ENCODE results near the gene UPK1B. TPM values are rescaled to one million over a fixed set of nuclear protein-coding genes. Genes with fewer than 3 reads are reported as not detected.
"Not testable (repeated sequence)": the region's sequence is repeated elsewhere in the genome, so short reads cannot be mapped to it uniquely, and the experiment has no call there.

The UPK1B gene
- 1 to 10 TPM; 1.1 to 4.3 TPM for total RNA-seq
- long read RNA-seq, partial matches to known transcripts: 0 of 4 reads
- long read RNA-seq, other reads (novel, unspliced or antisense): 0 of 4 reads

DNA sequence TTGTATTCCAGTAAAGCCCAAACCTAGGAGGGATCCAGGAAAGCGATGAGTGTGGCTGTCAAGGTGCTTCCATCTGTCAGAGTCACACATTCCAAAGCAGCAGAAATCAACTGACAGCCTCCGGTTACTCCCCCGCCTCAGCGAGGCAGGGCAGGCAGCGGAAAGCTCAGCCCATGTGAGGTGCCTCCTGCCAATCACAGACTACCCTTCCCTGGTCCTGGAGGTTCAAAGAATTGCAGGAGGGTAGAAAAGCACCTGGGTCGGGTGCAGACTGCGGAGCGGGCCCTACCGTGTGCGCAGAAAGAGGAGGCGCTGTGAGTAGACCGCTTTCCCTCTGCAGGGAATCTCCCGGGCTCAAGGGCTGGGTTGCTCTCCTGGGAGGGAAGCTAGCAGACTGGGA is at the start of gene UPK1B:
TSS of gene UPK1B (plus strand) at position 274 of the 400 bp plus-strand sequence. CDS start 13,144 bp downstream, outside the sequence.
- peak; percentile 67 to 85 for ATAC-seq
- intact Hi-C loops (cut with DNase I): no loop called here

DNA sequence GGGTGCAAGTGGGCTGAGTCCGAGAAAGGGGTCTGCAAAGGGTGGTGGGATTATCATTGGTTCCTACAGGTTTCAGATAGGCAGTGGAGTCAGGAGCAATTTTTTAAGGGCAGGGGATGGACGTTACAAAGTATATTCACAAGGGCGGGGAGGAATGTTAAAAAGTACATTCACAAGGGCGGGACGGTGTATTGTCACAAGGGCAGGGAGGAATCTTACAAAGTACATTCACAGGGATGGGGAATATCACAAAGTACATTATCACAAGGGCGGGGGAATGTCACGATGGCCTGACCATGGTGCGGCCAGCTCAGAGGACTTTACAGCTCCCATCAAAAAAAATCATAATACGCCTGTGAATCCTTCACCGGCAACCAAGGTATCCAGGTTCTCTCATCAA is 48.1 kb upstream of the UPK1B start:
- ATAC-seq (no peak), DNase-seq (no peak)
- intact Hi-C loops (cut with DNase I): no loop called here

More for the DNA sequence above, at the start of gene UPK1B:
- peak; percentile 27 for DNase-seq

DNA sequence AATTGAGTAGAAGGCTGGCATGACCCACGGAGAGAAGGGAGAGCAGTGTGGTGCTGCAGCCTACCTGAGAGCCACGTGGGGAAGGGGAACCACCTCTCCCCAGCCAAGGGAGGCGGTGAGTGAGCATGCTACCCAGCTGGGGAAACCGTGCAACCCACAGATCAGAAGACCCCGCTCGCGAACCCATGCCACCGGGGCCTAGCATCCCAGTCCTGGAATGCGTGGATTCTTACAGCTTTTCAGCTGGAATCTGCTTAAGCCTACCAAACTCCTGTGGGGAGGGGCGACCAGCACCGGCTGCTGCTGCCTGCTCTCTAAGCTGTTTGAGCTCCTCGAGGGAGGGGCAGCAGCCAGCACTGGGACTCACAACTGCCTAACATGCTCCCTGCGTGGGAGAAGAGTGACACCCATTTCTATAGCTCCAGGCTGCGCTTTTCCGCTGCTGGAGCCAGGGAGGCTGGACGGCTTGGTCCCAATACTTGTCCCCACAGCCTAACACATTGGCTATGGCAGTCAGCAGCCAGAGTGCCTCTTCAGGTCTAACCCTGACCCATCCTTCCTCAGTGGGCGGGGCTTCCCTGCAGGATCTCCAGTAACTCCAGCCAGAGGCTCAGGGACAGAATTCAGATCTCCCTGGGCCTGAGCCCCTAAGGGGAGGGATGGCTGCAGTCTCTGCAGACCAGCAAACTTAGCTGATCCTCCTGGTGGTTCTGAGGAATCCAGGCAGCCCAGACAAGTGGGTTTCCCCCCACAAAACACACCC is 47.5 kb upstream of the UPK1B start:
- intact Hi-C loops (cut with DNase I): no loop called here
- ATAC-seq: no peak
- no peak for DNase-seq

DNA sequence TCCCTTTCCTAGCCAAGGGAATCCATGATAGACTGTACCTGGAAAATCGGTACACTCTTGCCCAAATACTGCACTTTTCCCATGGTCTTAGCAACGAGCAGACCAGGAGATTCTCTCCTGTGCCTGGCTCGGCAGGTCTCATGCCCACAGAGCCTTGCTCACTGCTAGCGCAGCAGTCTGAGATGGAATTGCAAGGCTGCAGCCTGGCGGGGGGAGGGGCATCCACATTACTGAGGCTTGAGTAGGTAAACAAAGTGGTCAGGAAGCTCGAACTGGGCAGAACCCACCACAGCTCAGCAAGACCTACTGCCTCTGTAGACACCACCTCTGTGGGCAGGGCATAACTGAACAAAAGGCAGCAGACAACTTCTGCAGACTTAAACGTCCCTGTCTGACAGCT is 43.1 kb upstream of the UPK1B start:
- intact Hi-C loops (cut with DNase I); ATAC-seq; DNase-seq: not testable (repeated sequence)

DNA sequence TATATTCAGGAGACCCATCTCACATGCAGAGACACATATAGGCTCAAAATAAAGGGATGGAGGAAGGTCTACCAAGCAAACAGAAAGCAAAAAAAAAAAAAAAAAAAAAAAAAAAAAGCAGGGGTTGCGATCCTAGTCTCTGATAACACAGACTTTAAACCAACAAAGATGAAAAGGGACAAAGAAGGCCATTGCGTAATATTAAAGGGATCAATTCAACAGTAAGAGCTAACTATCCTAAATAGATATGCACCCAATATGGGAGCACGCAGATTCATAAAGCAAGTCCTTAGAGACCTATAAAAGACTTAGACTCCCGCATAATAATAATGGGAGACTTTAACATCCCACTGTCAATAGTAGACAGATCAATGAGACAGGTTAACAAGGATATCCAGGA is 41.1 kb upstream of the UPK1B start:
- DNase-seq; intact Hi-C loops (cut with DNase I); ATAC-seq: not testable (repeated sequence)

DNA sequence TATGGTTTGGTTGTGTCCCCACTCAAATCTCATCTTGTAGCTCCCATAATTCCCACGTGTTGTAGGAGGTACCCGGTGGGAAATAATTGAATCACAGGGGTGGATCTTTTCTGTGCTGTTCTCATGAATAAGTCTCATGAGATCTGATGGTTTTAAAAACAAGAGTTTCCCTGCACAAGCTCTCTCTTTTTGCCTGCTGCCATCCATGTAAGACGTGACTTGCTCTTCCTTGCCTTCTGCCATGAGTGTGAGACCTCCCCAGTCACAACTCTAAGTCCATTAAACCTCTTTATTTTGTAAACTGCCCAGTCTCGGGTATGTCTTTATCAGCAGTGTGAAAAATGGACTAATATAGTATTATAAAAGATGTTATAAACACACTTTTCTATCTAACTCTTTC is 34.0 kb upstream of the UPK1B start:
- ATAC-seq; intact Hi-C loops (cut with DNase I); DNase-seq: not testable (repeated sequence)

DNA sequence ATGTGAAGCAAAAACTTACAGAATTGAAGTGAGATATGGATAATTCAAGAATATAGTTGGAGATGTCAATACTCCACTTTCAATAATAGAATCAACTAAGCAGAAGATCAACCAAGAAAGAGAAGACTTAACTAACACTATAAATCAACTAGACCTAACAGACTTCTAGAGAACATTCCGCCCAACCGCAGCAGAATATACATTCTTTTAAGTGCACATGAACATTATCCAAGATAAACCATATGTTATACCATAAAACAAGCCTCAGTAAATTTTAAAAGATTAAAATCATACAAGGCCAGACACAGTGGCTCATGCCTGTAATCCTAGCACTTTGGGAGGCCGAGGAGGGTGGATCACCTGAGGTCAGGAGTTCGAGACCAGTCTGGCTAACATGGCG is 32.9 kb upstream of the UPK1B start:
- no peak for DNase-seq
- intact Hi-C loops (cut with DNase I): loop anchor here in 1 of 2 donors (10.0 kb wide), 2 partner anchors 64 to 544 kb away; no protein-coding TSS in a partner anchor
- ATAC-seq: no peak

DNA sequence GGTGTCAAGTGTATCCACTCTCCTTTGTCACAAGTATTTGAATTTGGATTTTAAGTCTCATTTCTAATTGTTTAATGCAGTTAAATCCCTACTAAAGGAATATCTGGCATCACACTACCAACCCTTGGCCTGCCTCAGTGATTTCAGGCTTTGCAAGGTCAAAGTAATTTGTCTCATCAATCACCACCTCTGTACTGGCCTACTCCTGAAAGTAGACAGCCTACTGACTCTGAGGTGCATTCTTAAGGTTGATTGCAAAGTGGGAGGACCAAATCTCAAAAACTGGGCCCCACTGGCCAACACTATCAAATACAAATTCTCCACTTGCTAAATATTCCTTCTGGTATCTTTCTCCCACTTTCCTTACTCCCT is 28.3 kb upstream of the UPK1B start:
- no peak for DNase-seq
- ATAC-seq: peak; percentile 41 to 57
- intact Hi-C loops (cut with DNase I): loop anchor here in 1 of 2 donors (10.0 kb wide), 2 partner anchors 60 to 540 kb away; no protein-coding TSS in a partner anchor

DNA sequence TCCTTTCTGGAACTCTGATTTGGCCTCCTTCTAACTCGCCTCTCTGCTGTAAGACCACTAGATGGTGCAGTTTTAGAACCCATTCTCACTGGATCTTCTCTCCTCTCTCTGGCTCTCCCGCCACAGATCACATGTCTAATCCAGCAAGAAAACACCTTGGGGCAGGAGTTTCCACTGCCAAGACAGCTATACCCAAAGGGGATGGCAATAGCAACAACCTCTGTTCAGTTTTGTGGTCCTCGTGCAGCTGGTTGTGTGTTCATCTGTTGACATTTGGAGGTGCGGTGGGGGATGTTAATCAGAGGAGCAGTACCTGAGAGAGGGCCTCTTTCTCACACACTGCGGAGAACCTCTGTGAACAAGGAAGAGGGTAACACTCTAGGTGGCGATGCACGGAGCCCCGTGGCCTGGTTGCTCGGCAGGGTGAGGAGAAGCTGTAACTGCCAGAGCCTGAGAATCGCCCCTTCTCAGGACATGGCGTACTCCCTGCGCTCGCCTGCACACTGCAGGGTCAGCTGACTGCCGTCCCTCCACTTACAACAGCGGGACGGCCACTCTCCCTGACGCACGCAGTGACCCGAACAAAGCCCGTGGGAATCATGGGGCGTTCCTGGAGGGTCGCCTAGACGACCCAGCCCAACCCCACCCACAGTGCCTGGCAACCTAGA is 27.8 kb upstream of the UPK1B start, which contains the start of gene TEX55:
TSS of gene TEX55 (plus strand) at position 666 of the 668 bp plus-strand sequence. CDS start 25 bp downstream, outside the sequence.
- DNase-seq (peak; percentile 49), ATAC-seq (peak; percentile 90 to 92)

DNA sequence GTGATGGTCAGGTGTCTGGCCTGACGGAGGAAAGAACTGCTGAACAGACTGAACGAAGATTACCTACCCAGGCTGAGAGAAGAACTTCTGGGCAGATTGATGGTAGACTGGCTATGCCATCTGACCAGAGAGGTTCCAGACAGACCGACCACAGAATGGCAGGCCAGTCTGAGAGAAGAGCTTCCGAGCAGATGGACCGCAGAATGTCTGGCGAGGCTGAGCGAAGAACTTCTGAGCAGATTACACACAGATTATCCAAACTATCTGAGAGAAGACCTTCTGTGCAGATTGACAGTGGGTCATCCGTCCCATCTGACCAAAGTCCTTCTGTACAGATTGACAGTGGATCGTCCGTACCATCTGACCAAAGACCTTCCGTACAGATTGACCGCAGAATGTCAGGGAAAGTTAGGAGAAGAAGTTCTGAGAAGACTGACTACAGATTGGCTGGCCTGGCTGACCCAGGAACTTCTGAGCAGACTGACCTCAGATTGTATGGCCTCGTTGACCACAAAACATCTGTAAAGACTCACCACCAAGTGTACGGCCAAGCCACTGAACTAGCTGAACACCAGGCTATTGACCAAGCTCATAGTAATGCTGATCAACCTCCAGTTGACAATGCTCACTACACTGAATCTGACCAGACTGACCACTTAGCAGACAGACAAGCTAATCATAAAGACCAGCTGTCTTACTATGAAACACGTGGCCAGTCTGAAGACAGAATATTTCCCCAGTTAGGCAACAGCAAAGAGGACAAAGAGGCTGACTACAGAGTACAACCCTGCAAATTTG is 26.6 kb upstream of the UPK1B start:
- DNase-seq: no peak
- intact Hi-C loops (cut with DNase I): loop anchor here in 1 of 2 donors (10.0 kb wide), 2 partner anchors 58 to 538 kb away; no protein-coding TSS in a partner anchor
- ATAC-seq: no peak

More for the DNA sequence above, 27.8 kb upstream of the UPK1B start, which contains the start of gene TEX55:
- intact Hi-C loops (cut with DNase I): loop anchor here in 1 of 2 donors (10.0 kb wide), 2 partner anchors 59 to 539 kb away; no protein-coding TSS in a partner anchor

DNA sequence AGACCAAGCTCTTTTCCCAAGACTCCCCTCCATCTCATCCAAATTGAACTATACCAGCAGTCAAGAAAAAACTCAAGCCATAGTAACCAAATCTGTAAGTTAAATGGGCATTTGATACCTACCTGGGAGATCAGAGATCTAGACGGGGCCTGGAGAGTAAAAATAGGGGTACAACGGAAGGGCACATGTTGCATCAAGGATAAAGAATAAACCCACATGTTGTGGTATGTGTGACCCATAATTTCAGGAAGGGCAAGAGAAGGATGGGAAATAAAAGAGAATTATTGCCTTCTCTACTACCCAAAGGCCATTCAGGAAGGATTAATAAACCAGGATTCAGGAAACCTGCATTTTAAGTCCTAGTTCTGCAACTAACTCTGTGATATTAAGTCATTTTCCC is 25.9 kb upstream of the UPK1B start:
- ATAC-seq (no peak), DNase-seq (no peak)
- intact Hi-C loops (cut with DNase I): loop anchor here in 1 of 2 donors (10.0 kb wide), 2 partner anchors 57 to 537 kb away; no protein-coding TSS in a partner anchor

DNA sequence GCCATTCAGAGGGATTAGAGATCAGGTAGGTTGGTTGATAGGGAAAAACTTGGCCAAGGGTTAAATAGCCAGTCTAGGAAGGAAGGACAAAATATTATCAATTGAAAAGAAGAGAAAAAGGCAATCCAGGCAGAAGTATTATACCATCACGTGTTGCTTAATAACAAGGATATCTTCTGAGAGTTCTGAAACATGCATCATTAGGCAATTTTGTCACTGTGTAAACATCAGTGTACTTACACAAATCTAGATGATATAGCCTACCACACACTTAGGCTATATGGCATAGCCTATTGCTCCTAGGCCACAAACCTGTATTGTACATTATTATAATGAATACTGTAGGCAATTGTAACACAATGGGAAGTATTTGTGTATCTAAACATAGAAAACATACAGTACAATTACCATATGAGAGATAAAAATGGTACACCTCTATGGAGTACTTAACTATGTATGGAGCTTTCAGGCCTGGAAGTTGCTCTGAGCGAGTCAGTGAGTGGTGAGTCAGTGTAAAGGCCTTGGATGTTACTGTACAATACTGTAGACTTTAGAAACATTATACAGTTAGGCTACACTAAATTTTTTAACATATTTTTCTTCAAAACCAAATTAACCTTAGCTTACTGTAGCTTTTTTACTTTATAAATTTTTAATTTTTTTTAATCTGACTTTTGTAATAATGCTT is 24.8 kb upstream of the UPK1B start:
- ATAC-seq (no peak), DNase-seq (no peak)
- intact Hi-C loops (cut with DNase I): loop anchor here in 1 of 2 donors (10.0 kb wide), 2 partner anchors 56 to 536 kb away; no protein-coding TSS in a partner anchor

DNA sequence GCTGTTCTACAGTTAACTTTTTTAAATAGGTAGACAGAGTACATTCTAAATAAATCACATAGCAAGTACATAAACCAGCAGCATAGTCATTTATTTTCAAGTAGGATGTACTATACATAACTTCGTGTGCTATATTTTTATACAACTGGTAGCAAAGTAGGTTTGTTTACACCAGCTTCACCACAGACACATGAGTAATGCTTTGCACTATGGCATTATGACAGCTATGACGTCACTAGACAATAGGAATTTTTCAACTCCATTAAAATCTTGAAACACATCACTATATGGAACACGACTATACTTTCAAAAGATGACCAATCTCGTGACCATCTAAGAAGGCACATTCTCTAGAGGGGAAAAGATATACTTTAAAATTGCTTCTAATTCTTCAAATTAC is 23.9 kb upstream of the UPK1B start:
- intact Hi-C loops (cut with DNase I): loop anchor here in 1 of 2 donors (10.0 kb wide), 2 partner anchors 55 to 535 kb away; no protein-coding TSS in a partner anchor
- DNase-seq (no peak), ATAC-seq (no peak)

DNA sequence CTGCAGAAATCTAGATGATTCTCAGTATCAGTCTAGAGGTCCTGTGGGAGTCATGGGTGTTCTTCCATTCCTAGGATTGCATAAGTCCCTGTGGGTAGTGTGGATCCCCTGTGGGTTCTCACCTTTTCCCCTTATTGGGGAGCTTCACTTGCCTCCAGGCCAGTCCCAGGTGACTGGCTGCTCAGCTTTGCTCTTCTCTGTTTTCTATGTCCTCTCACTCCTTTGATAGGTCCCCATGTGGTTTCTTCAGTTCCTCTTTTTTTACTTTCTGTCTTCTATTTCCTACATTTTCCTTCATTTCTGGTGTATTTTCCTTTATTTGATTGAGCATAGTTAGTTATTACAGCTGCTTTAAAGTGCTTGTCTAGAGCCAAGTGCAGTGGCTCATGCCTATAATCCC is 16.5 kb upstream of the UPK1B start:
- intact Hi-C loops (cut with DNase I): no loop called here
- no peak for DNase-seq
- ATAC-seq: no peak

DNA sequence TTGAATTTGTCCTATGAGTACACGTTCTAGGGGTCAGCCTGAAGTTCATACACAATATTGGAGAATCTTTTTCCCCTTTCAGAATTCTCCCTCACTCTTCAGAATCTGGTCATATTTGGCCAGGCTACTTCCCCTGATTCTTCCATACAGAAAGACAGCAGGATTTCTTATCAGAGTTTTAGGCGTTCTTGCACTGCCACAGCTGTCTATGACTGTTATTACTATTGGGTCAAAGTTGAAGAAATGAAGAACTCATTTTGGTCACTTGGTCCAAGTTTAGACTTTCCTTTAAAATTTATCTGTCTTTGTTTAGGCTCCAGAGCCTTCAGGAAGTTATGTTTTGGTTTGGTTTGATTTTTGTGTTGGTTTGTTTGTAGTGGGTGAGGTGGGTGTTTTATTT is 15.4 kb upstream of the UPK1B start:
- intact Hi-C loops (cut with DNase I): no loop called here
- DNase-seq (no peak), ATAC-seq (no peak)

DNA sequence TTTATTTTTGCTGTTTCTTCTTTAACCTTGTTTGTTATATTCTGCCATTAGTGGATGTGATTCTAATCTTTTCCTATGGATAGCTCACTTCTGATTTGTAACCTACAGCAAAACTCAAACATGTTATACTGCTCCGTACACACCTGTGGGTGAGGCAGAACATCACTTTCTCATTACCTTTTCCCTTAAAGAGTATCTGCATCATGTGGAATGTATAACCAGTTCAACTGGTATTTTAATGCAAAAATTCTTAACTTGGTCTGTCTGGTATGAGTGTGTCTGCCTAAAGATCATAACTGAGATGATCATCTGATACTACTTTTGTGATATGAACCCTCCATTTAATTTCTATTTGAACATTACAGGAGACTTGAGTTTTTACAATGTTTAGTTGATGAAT is 13.0 kb upstream of the UPK1B start:
- intact Hi-C loops (cut with DNase I): no loop called here

DNA sequence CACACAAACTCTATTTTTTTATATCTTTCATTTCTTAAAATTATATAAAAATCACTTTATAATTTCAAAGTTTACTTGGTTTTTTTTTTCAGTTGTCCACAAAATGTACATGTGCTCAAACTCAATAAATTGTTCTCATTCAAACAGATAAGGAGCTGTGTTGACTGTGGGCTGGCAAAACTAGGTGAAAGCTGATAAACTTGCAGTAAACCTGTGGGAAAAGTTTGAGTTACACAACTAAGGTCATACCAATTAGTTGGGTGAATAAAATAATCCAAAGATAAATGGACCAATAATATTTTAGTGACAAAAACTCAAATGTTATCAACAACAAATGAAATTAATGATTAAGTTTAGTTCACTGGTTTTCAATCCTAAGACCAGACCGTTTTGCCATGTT is 12.6 kb upstream of the UPK1B start:
- intact Hi-C loops (cut with DNase I): no loop called here
- ATAC-seq: no peak
- DNase-seq: no peak

More for the DNA sequence above, 13.0 kb upstream of the UPK1B start:
- no peak for ATAC-seq
- no peak for DNase-seq

DNA sequence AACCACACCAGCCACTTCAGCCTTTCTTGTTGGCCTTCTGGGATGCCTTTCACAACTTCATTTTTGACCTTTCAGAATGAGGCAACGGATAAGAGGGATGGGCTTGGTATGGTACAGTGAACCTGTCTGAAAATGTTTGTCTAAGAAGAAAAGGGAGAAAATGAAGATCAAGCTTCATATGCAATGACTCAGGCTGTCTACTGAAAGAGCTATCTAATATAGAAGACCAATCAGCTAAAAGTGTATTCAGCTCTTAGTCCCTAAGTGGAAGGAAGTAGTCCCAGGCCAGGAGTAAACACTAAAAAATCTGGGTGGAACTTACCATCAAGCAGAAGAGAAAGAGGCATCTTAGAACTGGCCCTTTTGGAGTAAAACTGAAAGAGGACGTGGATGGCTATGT is 12.2 kb upstream of the UPK1B start:
- intact Hi-C loops (cut with DNase I): no loop called here
- ATAC-seq: no peak
- no peak for DNase-seq
